GM23338 (cell line): ENCODE measurements around the gene MRPL2. TPM values are rescaled to one million over a fixed set of nuclear protein-coding genes. Genes with fewer than 3 reads are reported as not detected.

Experiments
- ATAC-seq: fragments of 200-7000 bp; cut with Tn5 transposase; 3 replicates; pipeline ENCODE4 v1.9.1; 2020
- DNase-seq: peaks from one replicate; pipeline ENCODE4 v3.0.0-alpha.2; 2015; ENCODE audit warnings: low spot score
- H2AFZ ChIP-seq: fragments of 200-600 bp; sonication (generic); 2 replicates; pipeline ENCODE4 v1.8.0; 2016; ENCODE audit warnings: antibody characterized with exemption, mild to moderate bottlenecking, moderate library complexity
- H3F3A ChIP-seq: fragments of 200-600 bp; sonication (generic); replicated peaks from 2 replicates; pipeline ENCODE4 v1.8.0; 2017; ENCODE audit warnings: antibody characterized with exemption, mixed run types, low read depth
- H3K27ac ChIP-seq: fragments of 200-600 bp; sonication (generic); 2 replicates; pipeline ENCODE4 v1.6.1; 2016; ENCODE audit warnings: low read depth
- H3K27me3 ChIP-seq: fragments of 200-600 bp; sonication (generic); 2 replicates; pipeline ENCODE4 v1.8.0; 2016; ENCODE audit warnings: mild to moderate bottlenecking, mixed run types, moderate library complexity; ENCODE audit not compliant: insufficient read depth
- H3K36me3 ChIP-seq: fragments of 200-600 bp; sonication (generic); 2 replicates; pipeline ENCODE4 v1.8.0; 2016; ENCODE audit warnings: mild to moderate bottlenecking; ENCODE audit not compliant: insufficient read depth
- H3K4me1 ChIP-seq: fragments of 200-600 bp; sonication (generic); 2 replicates; pipeline ENCODE4 v1.8.0; 2016; ENCODE audit warnings: mild to moderate bottlenecking, moderate library complexity; ENCODE audit not compliant: insufficient read depth
- H3K4me2 ChIP-seq: fragments of 200-600 bp; sonication (generic); 2 replicates; pipeline ENCODE4 v1.7.1; 2017; ENCODE audit warnings: mixed run types
- H3K4me3 ChIP-seq: fragments of 200-600 bp; sonication (generic); 2 replicates; pipeline ENCODE4 v1.6.1; 2016; ENCODE audit warnings: mixed run types
- H3K79me2 ChIP-seq: fragments of 200-600 bp; sonication (generic); replicated peaks from 2 replicates; pipeline ENCODE4 v1.8.0; 2017; ENCODE audit warnings: mild to moderate bottlenecking; ENCODE audit not compliant: insufficient read depth
- H3K9me2 ChIP-seq: fragments of 200-600 bp; sonication (generic); 2 replicates; pipeline ENCODE4 v1.8.0; 2017; ENCODE audit not compliant: insufficient read depth
- H4K20me1 ChIP-seq: fragments of 200-600 bp; sonication (generic); replicated peaks from 2 replicates; pipeline ENCODE4 v1.8.0; 2017; ENCODE audit warnings: mild to moderate bottlenecking; ENCODE audit not compliant: insufficient read depth
- H3K27ac Mint-ChIP-seq: 2 replicates; pipeline ENCODE4 v1.8.0; 2020; ENCODE audit warnings: inconsistent platforms, mild to moderate bottlenecking, moderate library complexity, mixed read lengths
- H3K27me3 Mint-ChIP-seq: 3 replicates; pipeline ENCODE4 v1.8.0; 2022; ENCODE audit warnings: low read depth, mild to moderate bottlenecking, moderate library complexity, mixed read lengths, inconsistent platforms; ENCODE audit not compliant: insufficient read depth, poor library complexity
- H3K36me3 Mint-ChIP-seq: 3 replicates; pipeline ENCODE4 v1.8.0; 2021; ENCODE audit warnings: low read depth, mild to moderate bottlenecking, inconsistent platforms, moderate library complexity, mixed read lengths
- H3K4me1 Mint-ChIP-seq: 3 replicates; pipeline ENCODE4 v1.8.0; 2020; ENCODE audit warnings: mild to moderate bottlenecking, inconsistent platforms, mixed read lengths
- H3K4me3 Mint-ChIP-seq: 3 replicates; pipeline ENCODE4 v1.8.0; 2021; ENCODE audit warnings: moderate library complexity, mild to moderate bottlenecking, inconsistent platforms, mixed read lengths
- H3K9me3 Mint-ChIP-seq: 3 replicates; pipeline ENCODE4 v1.8.0; 2020; ENCODE audit warnings: moderate library complexity, mild to moderate bottlenecking, inconsistent platforms, mixed read lengths
- JUNB ChIP-seq: IDR thresholded peaks from one replicate; pipeline ENCODE4 v1.6.1; 2016; ENCODE audit warnings: antibody characterized with exemption; ENCODE audit not compliant: unreplicated experiment
- NANOG ChIP-seq: IDR thresholded peaks from 2 replicates; pipeline ENCODE4 v1.6.1; 2016; ENCODE audit warnings: antibody characterized with exemption, borderline replicate concordance
- POLR2AphosphoS5 ChIP-seq: IDR thresholded peaks from 2 replicates; pipeline ENCODE4 v1.6.1; 2016; ENCODE audit warnings: antibody characterized with exemption, low read depth
- STAT1 ChIP-seq: IDR thresholded peaks from one replicate; pipeline ENCODE4 v1.6.1; 2016; ENCODE audit warnings: antibody characterized with exemption; ENCODE audit not compliant: unreplicated experiment
- ZNF331 ChIP-seq: fragments of 250-450 bp; sonication (Bioruptor Pico); IDR thresholded peaks from 2 replicates; pipeline ENCODE4 v1.5.0; 2020; ENCODE audit warnings: low read depth, mild to moderate bottlenecking, moderate library complexity
- polyA plus RNA-seq: library from polyadenylated mRNA; unstranded; fragments of >200 nt; fragmentation: Nextera tagmentation; extraction: Ambion mirVana; gene quantifications from 2 replicates; pipeline ENCODE4 v1.2.1, GENCODE V29; 2016
- total RNA-seq: library from RNA; depleted of rRNA; stranded (reverse); fragments of >200 nt; shearing (Covaris generic); gene quantifications from 2 replicates; pipeline ENCODE4 v1.2.3, GENCODE V29; 2014
- TF ChIP-seq, protein P1 (sequence below): fragments of 250-450 bp; sonication (Bioruptor Pico); IDR thresholded peaks from 2 replicates; pipeline ENCODE4 v1.5.0; 2020; ENCODE audit warnings: mild to moderate bottlenecking, moderate library complexity
- TF ChIP-seq, protein P2 (sequence below), 2 experiments: fragments of 200-600 bp in 1 of 2; sonication (generic) in 1 of 2; conservative IDR thresholded peaks; 2 replicates each; pipeline versions ENCODE4 v1.5.1 to v1.6.1; 2016 to 2017; ENCODE audit warnings: antibody characterized with exemption in 2 of 2, low read depth in 2 of 2, mild to moderate bottlenecking in 2 of 2, moderate library complexity in 1 of 2

MRPL2 gene
- total and polyA plus RNA-seq, 2 experiments from 2014 or later: 32.3 to 128 TPM

DNA sequence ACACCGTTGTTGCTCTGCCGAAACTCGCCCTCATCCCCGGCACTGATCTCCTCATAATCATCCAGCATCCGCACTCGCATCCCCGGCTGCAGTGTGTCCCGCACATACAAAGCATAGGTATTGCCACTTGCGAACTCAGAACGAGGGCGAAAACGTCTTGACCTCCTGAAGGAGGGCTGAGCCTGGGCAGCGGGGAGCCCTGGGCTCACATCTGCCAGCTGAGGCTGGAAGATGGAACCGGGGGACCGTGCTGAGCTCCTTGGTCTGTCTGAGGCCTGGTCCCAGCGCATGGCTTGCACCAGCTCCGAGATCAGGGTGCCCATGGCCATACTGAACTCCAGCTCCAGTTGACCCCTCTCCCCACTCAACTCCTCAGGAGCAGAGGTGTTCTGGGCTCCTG is 8.3 kb downstream of the MRPL2 start (continued):
- TF ChIP-seq, protein P1, sequence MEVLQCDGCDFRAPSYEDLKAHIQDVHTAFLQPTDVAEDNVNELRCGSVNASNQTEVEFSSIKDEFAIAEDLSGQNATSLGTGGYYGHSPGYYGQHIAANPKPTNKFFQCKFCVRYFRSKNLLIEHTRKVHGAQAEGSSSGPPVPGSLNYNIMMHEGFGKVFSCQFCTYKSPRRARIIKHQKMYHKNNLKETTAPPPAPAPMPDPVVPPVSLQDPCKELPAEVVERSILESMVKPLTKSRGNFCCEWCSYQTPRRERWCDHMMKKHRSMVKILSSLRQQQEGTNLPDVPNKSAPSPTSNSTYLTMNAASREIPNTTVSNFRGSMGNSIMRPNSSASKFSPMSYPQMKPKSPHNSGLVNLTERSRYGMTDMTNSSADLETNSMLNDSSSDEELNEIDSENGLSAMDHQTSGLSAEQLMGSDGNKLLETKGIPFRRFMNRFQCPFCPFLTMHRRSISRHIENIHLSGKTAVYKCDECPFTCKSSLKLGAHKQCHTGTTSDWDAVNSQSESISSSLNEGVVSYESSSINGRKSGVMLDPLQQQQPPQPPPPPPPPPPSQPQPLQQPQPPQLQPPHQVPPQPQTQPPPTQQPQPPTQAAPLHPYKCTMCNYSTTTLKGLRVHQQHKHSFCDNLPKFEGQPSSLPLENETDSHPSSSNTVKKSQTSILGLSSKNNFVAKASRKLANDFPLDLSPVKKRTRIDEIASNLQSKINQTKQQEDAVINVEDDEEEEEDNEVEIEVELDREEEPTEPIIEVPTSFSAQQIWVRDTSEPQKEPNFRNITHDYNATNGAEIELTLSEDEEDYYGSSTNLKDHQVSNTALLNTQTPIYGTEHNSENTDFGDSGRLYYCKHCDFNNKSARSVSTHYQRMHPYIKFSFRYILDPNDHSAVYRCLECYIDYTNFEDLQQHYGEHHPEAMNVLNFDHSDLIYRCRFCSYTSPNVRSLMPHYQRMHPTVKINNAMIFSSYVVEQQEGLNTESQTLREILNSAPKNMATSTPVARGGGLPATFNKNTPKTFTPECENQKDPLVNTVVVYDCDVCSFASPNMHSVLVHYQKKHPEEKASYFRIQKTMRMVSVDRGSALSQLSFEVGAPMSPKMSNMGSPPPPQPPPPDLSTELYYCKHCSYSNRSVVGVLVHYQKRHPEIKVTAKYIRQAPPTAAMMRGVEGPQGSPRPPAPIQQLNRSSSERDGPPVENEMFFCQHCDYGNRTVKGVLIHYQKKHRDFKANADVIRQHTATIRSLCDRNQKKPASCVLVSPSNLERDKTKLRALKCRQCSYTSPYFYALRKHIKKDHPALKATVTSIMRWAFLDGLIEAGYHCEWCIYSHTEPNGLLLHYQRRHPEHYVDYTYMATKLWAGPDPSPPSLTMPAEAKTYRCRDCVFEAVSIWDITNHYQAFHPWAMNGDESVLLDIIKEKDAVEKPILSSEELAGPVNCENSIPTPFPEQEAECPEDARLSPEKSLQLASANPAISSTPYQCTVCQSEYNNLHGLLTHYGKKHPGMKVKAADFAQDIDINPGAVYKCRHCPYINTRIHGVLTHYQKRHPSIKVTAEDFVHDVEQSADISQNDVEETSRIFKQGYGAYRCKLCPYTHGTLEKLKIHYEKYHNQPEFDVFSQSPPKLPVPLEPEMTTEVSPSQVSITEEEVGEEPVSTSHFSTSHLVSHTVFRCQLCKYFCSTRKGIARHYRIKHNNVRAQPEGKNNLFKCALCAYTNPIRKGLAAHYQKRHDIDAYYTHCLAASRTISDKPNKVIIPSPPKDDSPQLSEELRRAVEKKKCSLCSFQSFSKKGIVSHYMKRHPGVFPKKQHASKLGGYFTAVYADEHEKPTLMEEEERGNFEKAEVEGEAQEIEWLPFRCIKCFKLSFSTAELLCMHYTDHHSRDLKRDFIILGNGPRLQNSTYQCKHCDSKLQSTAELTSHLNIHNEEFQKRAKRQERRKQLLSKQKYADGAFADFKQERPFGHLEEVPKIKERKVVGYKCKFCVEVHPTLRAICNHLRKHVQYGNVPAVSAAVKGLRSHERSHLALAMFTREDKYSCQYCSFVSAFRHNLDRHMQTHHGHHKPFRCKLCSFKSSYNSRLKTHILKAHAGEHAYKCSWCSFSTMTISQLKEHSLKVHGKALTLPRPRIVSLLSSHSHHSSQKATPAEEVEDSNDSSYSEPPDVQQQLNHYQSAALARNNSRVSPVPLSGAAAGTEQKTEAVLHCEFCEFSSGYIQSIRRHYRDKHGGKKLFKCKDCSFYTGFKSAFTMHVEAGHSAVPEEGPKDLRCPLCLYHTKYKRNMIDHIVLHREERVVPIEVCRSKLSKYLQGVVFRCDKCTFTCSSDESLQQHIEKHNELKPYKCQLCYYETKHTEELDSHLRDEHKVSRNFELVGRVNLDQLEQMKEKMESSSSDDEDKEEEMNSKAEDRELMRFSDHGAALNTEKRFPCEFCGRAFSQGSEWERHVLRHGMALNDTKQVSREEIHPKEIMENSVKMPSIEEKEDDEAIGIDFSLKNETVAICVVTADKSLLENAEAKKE: no peak
- no peak for TF ChIP-seq POLR2AphosphoS5
- no peak for TF ChIP-seq JUNB
- TF ChIP-seq ZNF331 (CRISPR knock-in tag): no peak
- no peak for TF ChIP-seq STAT1
- TF ChIP-seq, protein P2, sequence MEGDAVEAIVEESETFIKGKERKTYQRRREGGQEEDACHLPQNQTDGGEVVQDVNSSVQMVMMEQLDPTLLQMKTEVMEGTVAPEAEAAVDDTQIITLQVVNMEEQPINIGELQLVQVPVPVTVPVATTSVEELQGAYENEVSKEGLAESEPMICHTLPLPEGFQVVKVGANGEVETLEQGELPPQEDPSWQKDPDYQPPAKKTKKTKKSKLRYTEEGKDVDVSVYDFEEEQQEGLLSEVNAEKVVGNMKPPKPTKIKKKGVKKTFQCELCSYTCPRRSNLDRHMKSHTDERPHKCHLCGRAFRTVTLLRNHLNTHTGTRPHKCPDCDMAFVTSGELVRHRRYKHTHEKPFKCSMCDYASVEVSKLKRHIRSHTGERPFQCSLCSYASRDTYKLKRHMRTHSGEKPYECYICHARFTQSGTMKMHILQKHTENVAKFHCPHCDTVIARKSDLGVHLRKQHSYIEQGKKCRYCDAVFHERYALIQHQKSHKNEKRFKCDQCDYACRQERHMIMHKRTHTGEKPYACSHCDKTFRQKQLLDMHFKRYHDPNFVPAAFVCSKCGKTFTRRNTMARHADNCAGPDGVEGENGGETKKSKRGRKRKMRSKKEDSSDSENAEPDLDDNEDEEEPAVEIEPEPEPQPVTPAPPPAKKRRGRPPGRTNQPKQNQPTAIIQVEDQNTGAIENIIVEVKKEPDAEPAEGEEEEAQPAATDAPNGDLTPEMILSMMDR (conservative IDR thresholded peaks at IDR 0.05; ENCODE audit: low read depth in 2 of 2): no peak

DNA sequence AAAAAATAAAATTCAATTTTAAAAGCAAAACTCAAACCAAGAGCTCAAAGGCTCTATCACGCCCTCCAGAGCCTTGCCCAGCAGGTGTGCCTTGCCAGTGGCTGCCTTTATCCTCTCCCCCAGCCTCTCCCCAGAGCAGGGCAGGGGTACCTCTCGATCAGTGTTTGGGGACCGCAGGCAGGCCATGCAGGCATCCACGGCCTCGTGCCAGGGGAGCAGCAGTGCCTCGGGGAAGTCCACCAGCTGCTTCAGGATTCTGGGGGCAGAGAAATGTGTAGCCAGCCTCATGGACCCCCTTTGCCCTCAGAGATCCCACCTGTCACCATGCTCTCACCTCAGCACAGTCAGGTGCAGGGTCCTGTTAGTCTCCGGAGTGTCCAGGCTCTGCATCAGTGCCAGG is 11.2 kb downstream of the MRPL2 start:
- Histone ChIP-seq H3K79me2 (no peaks in the 10 kb centered on the region; the same call in 1 of the 2 replicates), H3K27me3 (no peaks in the 10 kb centered on the region), H3K9me2 (no peaks in the 10 kb centered on the region), H3K4me3 (no peak overlapping the region), H2AFZ (no peak overlapping the region), H3K4me1 (peaks cover 7% of the 10 kb centered on the region; the same call in 1 of the 2 replicates), H3K27ac (no peak overlapping the region), H4K20me1 (no peaks in the 10 kb centered on the region), H3K36me3 (no peaks in the 10 kb centered on the region), H3K4me2 (no peak overlapping the region), H3F3A (0 out of 2 replicates have a peak, but pooled peaks cover under 1% of the 10 kb centered on the region)
- Mint-ChIP-seq H3K4me1 (peaks cover 18% of the 10 kb centered on the region), H3K36me3 (peaks cover 42% of the 10 kb centered on the region), H3K27me3 (peaks cover 11% of the 10 kb centered on the region), H3K9me3 (no peaks in the 10 kb centered on the region), H3K4me3 (no peak overlapping the region), H3K27ac (no peak overlapping the region)
- no peak for TF ChIP-seq NANOG
- DNase-seq: no peak
- ATAC-seq: no peak
